ENCODE measurements around the gene MAP2K4.

DNA sequence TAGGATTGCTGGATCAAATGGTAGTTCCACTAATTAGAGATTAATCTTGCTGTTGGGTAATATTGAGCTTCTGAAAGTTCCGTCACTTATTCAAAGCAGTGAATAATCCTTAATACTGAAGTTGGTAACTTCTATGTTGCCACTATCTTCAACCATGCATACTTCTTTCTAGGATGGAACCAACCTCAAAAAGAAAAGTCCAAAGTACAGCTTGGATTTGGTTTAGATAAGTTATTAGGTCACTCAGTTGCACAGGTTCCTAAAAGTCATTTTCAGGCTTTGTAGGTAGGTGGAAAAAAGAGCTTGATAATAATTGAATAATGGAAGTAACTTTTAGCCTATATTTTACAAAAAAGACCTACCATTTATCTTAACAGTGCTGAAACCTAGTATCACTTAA lies 78.7 kb downstream of the MAP2K4 start:
- TF ChIP-seq, protein P1, sequence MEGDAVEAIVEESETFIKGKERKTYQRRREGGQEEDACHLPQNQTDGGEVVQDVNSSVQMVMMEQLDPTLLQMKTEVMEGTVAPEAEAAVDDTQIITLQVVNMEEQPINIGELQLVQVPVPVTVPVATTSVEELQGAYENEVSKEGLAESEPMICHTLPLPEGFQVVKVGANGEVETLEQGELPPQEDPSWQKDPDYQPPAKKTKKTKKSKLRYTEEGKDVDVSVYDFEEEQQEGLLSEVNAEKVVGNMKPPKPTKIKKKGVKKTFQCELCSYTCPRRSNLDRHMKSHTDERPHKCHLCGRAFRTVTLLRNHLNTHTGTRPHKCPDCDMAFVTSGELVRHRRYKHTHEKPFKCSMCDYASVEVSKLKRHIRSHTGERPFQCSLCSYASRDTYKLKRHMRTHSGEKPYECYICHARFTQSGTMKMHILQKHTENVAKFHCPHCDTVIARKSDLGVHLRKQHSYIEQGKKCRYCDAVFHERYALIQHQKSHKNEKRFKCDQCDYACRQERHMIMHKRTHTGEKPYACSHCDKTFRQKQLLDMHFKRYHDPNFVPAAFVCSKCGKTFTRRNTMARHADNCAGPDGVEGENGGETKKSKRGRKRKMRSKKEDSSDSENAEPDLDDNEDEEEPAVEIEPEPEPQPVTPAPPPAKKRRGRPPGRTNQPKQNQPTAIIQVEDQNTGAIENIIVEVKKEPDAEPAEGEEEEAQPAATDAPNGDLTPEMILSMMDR (conservative IDR thresholded peaks at IDR 0.05; ENCODE audit: low read length) = no peak
- TF ChIP-seq EZH2phosphoT487 (IDR thresholded peaks at IDR 0.05; ENCODE audit: borderline replicate concordance, low read depth, low read length) = no peak
